ENCODE data around the gene DOCK2. TPM values are rescaled to one million over a fixed set of nuclear protein-coding genes. Genes with fewer than 3 reads are reported as not detected.

The DOCK2 gene
- total and polyA plus RNA-seq, 2 donors (not counting 1 experiment from before 2014, with no cell fraction given), result 1.1 to 8.9 TPM

DNA sequence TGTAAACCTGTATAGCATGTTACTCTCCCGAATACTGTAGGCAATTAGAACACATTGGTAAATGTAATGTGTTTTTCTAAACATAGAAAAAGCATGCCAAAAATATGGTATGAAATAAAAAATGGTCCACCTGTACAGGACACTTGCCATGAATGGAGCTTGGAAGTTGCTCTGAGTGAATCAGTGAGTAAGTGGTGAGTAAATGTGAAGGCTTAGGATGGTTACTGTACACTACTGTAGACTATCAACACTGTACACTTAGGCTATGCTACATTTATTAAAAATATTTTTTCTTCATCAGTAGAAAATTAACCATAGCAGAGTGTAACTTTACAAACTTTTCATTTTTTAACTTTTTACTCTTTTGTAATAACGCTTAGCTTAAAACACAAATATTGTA lies 301.4 kb downstream of the DOCK2 start:
- H3K27me3 ChIP-seq (ENCODE audit: control insufficient read depth, insufficient read depth, low read length), result no peaks in the 10 kb centered on the region
- TF ChIP-seq, protein P1, sequence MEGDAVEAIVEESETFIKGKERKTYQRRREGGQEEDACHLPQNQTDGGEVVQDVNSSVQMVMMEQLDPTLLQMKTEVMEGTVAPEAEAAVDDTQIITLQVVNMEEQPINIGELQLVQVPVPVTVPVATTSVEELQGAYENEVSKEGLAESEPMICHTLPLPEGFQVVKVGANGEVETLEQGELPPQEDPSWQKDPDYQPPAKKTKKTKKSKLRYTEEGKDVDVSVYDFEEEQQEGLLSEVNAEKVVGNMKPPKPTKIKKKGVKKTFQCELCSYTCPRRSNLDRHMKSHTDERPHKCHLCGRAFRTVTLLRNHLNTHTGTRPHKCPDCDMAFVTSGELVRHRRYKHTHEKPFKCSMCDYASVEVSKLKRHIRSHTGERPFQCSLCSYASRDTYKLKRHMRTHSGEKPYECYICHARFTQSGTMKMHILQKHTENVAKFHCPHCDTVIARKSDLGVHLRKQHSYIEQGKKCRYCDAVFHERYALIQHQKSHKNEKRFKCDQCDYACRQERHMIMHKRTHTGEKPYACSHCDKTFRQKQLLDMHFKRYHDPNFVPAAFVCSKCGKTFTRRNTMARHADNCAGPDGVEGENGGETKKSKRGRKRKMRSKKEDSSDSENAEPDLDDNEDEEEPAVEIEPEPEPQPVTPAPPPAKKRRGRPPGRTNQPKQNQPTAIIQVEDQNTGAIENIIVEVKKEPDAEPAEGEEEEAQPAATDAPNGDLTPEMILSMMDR (conservative IDR thresholded peaks at IDR 0.05 in 1 of 2, IDR thresholded peaks at IDR 0.05 in 1 of 2; ENCODE audit: low read depth in 1 of 2, low read length in 2 of 2), result no peak
- TF ChIP-seq EZH2 (IDR thresholded peaks at IDR 0.05; ENCODE audit: low read length, missing control alignments), result no peak
- no peak overlapping the region for H3K4me3 ChIP-seq (replicated peaks in 1 of 4; ENCODE audit: control extremely low read depth in 1 of 4, insufficient read depth in 1 of 4, low read depth in 3 of 4, low read length in 4 of 4)
- H3K9ac ChIP-seq (ENCODE audit: insufficient read depth, low read length), result no peak overlapping the region
- no peak overlapping the region for H3K4me2 ChIP-seq (ENCODE audit: extremely low read depth, insufficient read depth, low read length)
- H2AFZ ChIP-seq (ENCODE audit: low read length), result no peak overlapping the region
- no peaks in the 10 kb centered on the region for H3K36me3 ChIP-seq (ENCODE audit: control insufficient read depth, insufficient read depth, low read length)
- H3K4me1 ChIP-seq (ENCODE audit: control insufficient read depth, extremely low read depth, insufficient read depth, low read length), result peaks cover 2% of the 10 kb centered on the region
- no peaks in the 10 kb centered on the region for H4K20me1 ChIP-seq (ENCODE audit: control insufficient read depth, extremely low read depth, insufficient read depth, low read length)
- H3K27ac ChIP-seq (ENCODE audit: insufficient read depth, low read length), result no peak overlapping the region
- no peak for DNase-seq (ENCODE audit: low read depth in 2 of 2)
- no peaks in the 10 kb centered on the region for H3K79me2 ChIP-seq (ENCODE audit: control insufficient read depth, insufficient read depth, low read length)
- no peaks in the 10 kb centered on the region for H3K9me3 ChIP-seq (ENCODE audit: control insufficient read depth, insufficient read depth, low read depth, low read length)

DNA sequence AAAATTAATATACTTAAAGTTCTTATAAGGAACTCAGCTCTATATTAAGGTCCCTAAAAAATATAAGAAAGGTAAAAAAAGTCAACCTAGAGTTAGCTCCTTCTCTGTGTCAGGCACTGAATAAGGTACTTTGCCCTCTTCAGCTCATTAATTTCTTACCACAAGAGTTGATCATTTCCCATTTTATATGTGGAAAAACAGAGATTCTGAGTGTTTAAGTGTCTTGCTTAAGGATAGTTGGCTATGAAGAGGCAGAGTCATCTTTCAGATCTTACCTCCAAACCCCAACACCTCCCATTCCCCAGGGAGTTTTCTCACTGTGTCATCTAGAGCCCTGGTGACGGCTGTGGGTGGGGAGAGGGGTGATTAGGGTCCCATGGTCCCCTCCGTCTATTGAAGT lies 302.7 kb downstream of the DOCK2 start:
- Histone ChIP-seq H3K9ac (ENCODE audit: insufficient read depth, low read length) (no peak overlapping the region), H3K4me3 (replicated peaks in 1 of 4; ENCODE audit: control extremely low read depth in 1 of 4, insufficient read depth in 1 of 4, low read depth in 3 of 4, low read length in 4 of 4) (no peak overlapping the region), H3K4me2 (ENCODE audit: extremely low read depth, insufficient read depth, low read length) (no peak overlapping the region), H3K27me3 (ENCODE audit: control insufficient read depth, insufficient read depth, low read length) (no peaks in the 10 kb centered on the region), H4K20me1 (ENCODE audit: control insufficient read depth, extremely low read depth, insufficient read depth, low read length) (no peaks in the 10 kb centered on the region), H3K4me1 (ENCODE audit: control insufficient read depth, extremely low read depth, insufficient read depth, low read length) (no peaks in the 10 kb centered on the region), H2AFZ (ENCODE audit: low read length) (no peak overlapping the region), H3K79me2 (ENCODE audit: control insufficient read depth, insufficient read depth, low read length) (no peaks in the 10 kb centered on the region), H3K9me3 (ENCODE audit: control insufficient read depth, insufficient read depth, low read depth, low read length) (no peaks in the 10 kb centered on the region), H3K36me3 (ENCODE audit: control insufficient read depth, insufficient read depth, low read length) (no peaks in the 10 kb centered on the region), H3K27ac (ENCODE audit: insufficient read depth, low read length) (no peak overlapping the region)
- TF ChIP-seq, protein P1 (conservative IDR thresholded peaks at IDR 0.05 in 1 of 2, IDR thresholded peaks at IDR 0.05 in 1 of 2; ENCODE audit: low read depth in 1 of 2, low read length in 2 of 2), result no peak
- TF ChIP-seq EZH2 (IDR thresholded peaks at IDR 0.05; ENCODE audit: low read length, missing control alignments), result no peak
- DNase-seq (ENCODE audit: low read depth in 2 of 2), result no peak

DNA sequence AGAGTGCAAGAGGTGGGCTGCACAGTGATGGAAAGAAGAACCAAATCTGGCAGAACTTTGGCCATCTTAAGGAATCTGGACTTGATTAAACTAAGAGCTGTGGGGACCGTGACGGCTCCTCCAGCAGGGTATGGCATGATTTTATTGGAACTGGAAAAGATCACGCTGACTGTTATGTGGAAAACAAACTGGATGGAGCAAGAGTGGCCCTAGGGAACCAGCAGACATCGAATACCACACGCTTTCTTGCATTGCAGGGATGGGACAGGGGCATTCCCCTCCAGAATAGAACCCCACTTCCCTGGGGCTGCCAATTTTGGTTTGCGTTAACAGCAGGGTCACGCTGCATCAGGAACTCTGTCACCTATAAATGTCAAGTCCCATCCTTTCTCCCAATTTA lies 304.5 kb downstream of the DOCK2 start:
- no peak for TF ChIP-seq EZH2 (IDR thresholded peaks at IDR 0.05; ENCODE audit: low read length, missing control alignments)
- TF ChIP-seq, protein P1 (conservative IDR thresholded peaks at IDR 0.05 in 1 of 2, IDR thresholded peaks at IDR 0.05 in 1 of 2; ENCODE audit: low read depth in 1 of 2, low read length in 2 of 2), result no peak
- no peaks in the 10 kb centered on the region for H3K27me3 ChIP-seq (ENCODE audit: control insufficient read depth, insufficient read depth, low read length)
- H3K4me1 ChIP-seq (ENCODE audit: control insufficient read depth, extremely low read depth, insufficient read depth, low read length), result peaks cover 4% of the 10 kb centered on the region
- no peak for DNase-seq (ENCODE audit: low read depth in 2 of 2)
- H3K9me3 ChIP-seq (ENCODE audit: control insufficient read depth, insufficient read depth, low read depth, low read length), result no peaks in the 10 kb centered on the region
- H3K79me2 ChIP-seq (ENCODE audit: control insufficient read depth, insufficient read depth, low read length), result no peaks in the 10 kb centered on the region
- H3K4me2 ChIP-seq (ENCODE audit: extremely low read depth, insufficient read depth, low read length), result no peak overlapping the region
- no peak overlapping the region for H3K4me3 ChIP-seq (replicated peaks in 1 of 4; ENCODE audit: control extremely low read depth in 1 of 4, insufficient read depth in 1 of 4, low read depth in 3 of 4, low read length in 4 of 4)
- H3K27ac ChIP-seq (ENCODE audit: insufficient read depth, low read length), result no peak overlapping the region
- H3K36me3 ChIP-seq (ENCODE audit: control insufficient read depth, insufficient read depth, low read length), result no peaks in the 10 kb centered on the region
- no peaks in the 10 kb centered on the region for H4K20me1 ChIP-seq (ENCODE audit: control insufficient read depth, extremely low read depth, insufficient read depth, low read length)
- no peak overlapping the region for H2AFZ ChIP-seq (ENCODE audit: low read length)
- no peak overlapping the region for H3K9ac ChIP-seq (ENCODE audit: insufficient read depth, low read length)

Data from fibroblast of lung (primary cell).